ENCODE data around the gene GPC5. TPM values are rescaled to one million over a fixed set of nuclear protein-coding genes. Genes with fewer than 3 reads are reported as not detected.

The GPC5 gene
- total and polyA plus RNA-seq, 2 of the 13 experiments (the other 11 are each of a cell fraction or from before 2014, with no cell fraction given) = 0.02 to 0.07 TPM

- TF ChIP-seq MAFF (IDR thresholded peaks at IDR 0.05; ENCODE audit: low read depth, low read length) = peak; percentile 87
- peak; percentile 83 to 94 for TF ChIP-seq MAFK (conservative IDR thresholded peaks at IDR 0.05 in 1 of 2, IDR thresholded peaks at IDR 0.05 in 1 of 2; ENCODE audit: low read length in 2 of 2)
- no peak for TF ChIP-seq ZNF605 (CRISPR knock-in tag; IDR thresholded peaks at IDR 0.05)
- Histone ChIP-seq H3K36me3 (replicated peaks in 1 of 2; ENCODE audit: control insufficient read depth in 1 of 2, insufficient read depth in 2 of 2, low read length in 2 of 2) (no peaks in the 10 kb centered on the region), H3K4me2 (ENCODE audit: low read depth, low read length) (no peak overlapping the region), H3K4me3 (replicated peaks in 1 of 3; ENCODE audit: insufficient read depth in 1 of 3, low read depth in 2 of 3, low read length in 3 of 3) (no peak overlapping the region), H4K20me1 (ENCODE audit: insufficient read depth, low read length) (no peaks in the 10 kb centered on the region), H2AFZ (ENCODE audit: low read length) (no peak overlapping the region), H3K79me2 (ENCODE audit: insufficient read depth, low read length) (no peaks in the 10 kb centered on the region), H3K9me3 (ENCODE audit: low read length) (no peaks in the 10 kb centered on the region), H3K9ac (ENCODE audit: insufficient read depth, low read depth, low read length) (no peak overlapping the region), H3K4me1 (ENCODE audit: insufficient read depth, low read length) (no peaks in the 10 kb centered on the region), H3K27me3 (ENCODE audit: control insufficient read depth in 1 of 2, insufficient read depth in 2 of 2, low read length in 2 of 2) (no peaks in the 10 kb centered on the region), H3K27ac (ENCODE audit: extremely low read length, insufficient read depth, low read length) (no peak overlapping the region)
- ATAC-seq = no peak
- FAIRE-seq = no peak
- 1% methylated on average over 3 of the region's 3 CpGs for WGBS (ENCODE audit: low lambda C conversion rate)
- in situ Hi-C loops (cut with HindIII; ENCODE audit: extremely low pct_ligation_motif_present, low pct_unique_long_range_greater_than_20kb) = no loop called here
- no peak for DNase-seq (ENCODE audit: low spot score)
- POLR2A ChIA-PET = no interaction called here
- CTCF ChIA-PET (ENCODE audit: low intra/inter-chr PET ratio, low total read pairs) = no interaction called here
- intact Hi-C loops (cut with micrococcal nuclease; ENCODE audit: unreplicated experiment) = no loop called here
- no TSS peak for BruUV-seq (replicated peaks)
These were observed 286.3 kb downstream of the GPC5 start for GRCh38 chr13:91684746-91685145.

DNA sequence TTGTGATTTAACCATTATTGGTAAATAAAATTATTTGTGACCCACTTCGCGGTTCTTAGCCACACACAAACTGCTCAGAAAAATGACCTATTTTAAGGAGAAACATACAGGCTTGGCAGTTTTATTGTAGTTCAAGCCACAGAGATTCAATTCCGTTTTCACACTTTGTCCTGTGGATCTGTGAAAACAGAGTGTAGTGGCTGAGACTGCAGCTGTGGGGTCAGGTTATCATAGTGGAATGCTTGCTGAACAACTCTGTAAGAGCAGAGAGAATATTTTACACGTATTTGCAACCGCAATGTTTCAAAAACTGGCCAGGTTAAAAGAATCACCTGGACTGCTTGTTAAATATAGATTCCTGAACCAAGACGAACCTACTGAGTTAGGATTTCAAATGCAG is 292.5 kb downstream of the GPC5 start:
- DNase-seq (ENCODE audit: low spot score) (no peak), ATAC-seq (no peak), FAIRE-seq (no peak)
- intact Hi-C loops (cut with micrococcal nuclease; ENCODE audit: unreplicated experiment) (no loop called here), in situ Hi-C loops (cut with HindIII; ENCODE audit: extremely low pct_ligation_motif_present, low pct_unique_long_range_greater_than_20kb) (no loop called here)
- Histone ChIP-seq H3K27me3 (ENCODE audit: control insufficient read depth in 1 of 2, insufficient read depth in 2 of 2, low read length in 2 of 2) (no peaks in the 10 kb centered on the region), H3K9me3 (ENCODE audit: low read length) (no peaks in the 10 kb centered on the region), H2AFZ (ENCODE audit: low read length) (no peak overlapping the region), H3K79me2 (ENCODE audit: insufficient read depth, low read length) (no peaks in the 10 kb centered on the region), H3K27ac (ENCODE audit: extremely low read length, insufficient read depth, low read length) (no peak overlapping the region), H3K4me2 (ENCODE audit: low read depth, low read length) (no peak overlapping the region), H3K4me1 (ENCODE audit: insufficient read depth, low read length) (no peaks in the 10 kb centered on the region), H3K36me3 (replicated peaks in 1 of 2; ENCODE audit: control insufficient read depth in 1 of 2, insufficient read depth in 2 of 2, low read length in 2 of 2) (no peaks in the 10 kb centered on the region), H4K20me1 (ENCODE audit: insufficient read depth, low read length) (no peaks in the 10 kb centered on the region), H3K4me3 (replicated peaks in 1 of 3; ENCODE audit: insufficient read depth in 1 of 3, low read depth in 2 of 3, low read length in 3 of 3) (no peak overlapping the region), H3K9ac (ENCODE audit: insufficient read depth, low read depth, low read length) (no peak overlapping the region)
- WGBS (ENCODE audit: low lambda C conversion rate) = 0% methylated on average over 6 of the region's 6 CpGs
- CTCF ChIA-PET (ENCODE audit: low intra/inter-chr PET ratio, low total read pairs) = no interaction called here
- no TSS peak for BruUV-seq (replicated peaks)
- POLR2A ChIA-PET = no interaction called here
- TF ChIP-seq EP300 (IDR thresholded peaks at IDR 0.05; ENCODE audit: low read depth in 2 of 2, low read length in 2 of 2) (no peak), EP300 (CRISPR knock-in tag; IDR thresholded peaks at IDR 0.05; ENCODE audit: borderline replicate concordance) (no peak), ZNF329 (CRISPR knock-in tag; IDR thresholded peaks at IDR 0.05; ENCODE audit: low read depth) (no peak), CREBL2 (CRISPR knock-in tag; IDR thresholded peaks at IDR 0.05; ENCODE audit: borderline replicate concordance) (no peak), CCDC6 (CRISPR knock-in tag; IDR thresholded peaks at IDR 0.05) (no peak), SKIL (CRISPR knock-in tag; IDR thresholded peaks at IDR 0.05; ENCODE audit: borderline replicate concordance) (no peak), XRCC5 (optimal IDR thresholded peaks at IDR 0.05; ENCODE audit: low read length) (no peak), ZNF20 (CRISPR knock-in tag; IDR thresholded peaks at IDR 0.05) (no peak), ZNF607 (CRISPR knock-in tag; IDR thresholded peaks at IDR 0.05; ENCODE audit: borderline replicate concordance) (no peak), ZNF512B (CRISPR knock-in tag; IDR thresholded peaks at IDR 0.05; ENCODE audit: borderline replicate concordance) (no peak)

All from HepG2 (cell line).